NCI-H146 (cell line): ENCODE results near the gene UNC13C.

ENCODE experiments used
- DNase-seq: peaks from one replicate; lab custom pipeline; 2025; lab: John Stamatoyannopoulos, UW

The UNC13C gene

DNA sequence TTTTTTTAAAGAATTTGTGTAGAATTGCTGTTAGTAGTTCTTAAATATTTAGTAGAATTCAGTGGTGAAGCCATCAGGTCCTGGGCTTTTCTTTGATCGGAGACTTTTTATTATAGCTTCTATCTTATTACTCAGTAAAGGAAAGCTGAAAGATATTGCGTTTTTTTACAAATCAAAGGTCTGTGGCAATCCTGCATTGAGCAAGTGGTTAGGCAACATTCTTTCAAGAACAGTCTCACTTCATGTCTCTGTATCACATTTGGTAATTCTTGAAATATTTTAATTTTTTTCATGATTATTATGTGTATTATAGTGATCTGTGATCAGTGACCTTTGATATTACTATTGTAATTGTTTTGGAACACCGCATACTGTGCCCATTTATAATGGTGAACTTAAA is 140.8 kb downstream of the UNC13C start:
- no peak for DNase-seq

DNA sequence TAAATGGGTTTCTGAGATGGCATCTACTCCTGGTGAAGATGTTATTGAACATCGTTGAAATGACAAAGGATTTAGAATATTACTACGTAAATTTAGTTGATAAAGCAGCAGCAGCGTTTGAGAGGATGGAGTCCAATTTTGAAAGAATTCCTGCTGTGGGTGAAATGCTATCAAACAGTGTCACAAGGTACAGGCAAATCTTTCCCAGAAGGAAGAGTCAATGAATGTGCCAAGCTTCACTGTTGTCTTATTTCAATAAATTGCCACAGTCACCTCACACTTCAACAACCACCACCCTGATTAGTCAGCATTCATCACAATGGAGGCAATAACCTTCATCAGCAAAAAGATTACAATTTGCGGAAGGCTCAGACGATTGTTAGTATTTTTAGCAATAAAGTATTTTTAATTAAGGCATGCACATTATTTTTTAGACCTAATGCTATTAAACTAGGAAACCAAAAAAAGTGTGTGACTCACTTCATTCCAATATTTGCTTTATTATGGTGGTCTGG is 142.8 kb downstream of the UNC13C start:
- no peak for DNase-seq

DNA sequence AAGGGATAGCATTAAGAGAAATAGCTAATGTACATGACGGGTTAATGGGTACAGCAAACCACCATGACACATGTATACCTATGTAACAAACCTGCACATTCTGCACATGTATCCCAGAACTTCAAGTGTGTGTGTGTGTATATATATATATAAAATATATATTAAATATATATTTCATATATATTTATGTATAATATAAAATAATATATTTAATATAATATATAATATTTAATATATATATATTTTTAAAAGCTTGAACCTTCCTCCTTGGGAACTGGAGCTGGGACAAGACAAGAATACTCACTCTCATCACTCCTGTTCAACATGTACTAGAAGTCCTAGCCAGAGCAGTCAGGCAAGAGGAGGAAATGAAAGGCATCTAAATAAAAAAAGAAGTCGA is 149.3 kb downstream of the UNC13C start:
- no peak for DNase-seq

DNA sequence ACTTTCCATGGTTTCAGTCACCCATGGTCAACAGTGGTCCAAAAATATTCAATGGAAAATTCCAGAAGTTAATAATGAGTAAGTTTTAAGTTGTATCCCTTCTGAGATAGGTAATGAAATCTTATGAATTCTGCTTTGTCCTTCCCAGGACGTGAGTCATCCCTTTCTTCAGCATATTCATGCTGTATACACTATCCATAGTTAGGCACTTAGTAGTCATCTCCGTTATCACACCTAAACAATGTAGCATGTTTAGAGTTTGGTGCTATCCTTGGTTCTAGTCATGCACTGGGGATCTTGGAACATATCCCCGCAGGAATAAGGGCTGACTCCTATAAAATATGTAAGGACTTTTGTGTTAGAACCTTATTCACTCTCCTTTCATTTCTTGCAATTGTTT is 153.2 kb downstream of the UNC13C start:
- no peak for DNase-seq

DNA sequence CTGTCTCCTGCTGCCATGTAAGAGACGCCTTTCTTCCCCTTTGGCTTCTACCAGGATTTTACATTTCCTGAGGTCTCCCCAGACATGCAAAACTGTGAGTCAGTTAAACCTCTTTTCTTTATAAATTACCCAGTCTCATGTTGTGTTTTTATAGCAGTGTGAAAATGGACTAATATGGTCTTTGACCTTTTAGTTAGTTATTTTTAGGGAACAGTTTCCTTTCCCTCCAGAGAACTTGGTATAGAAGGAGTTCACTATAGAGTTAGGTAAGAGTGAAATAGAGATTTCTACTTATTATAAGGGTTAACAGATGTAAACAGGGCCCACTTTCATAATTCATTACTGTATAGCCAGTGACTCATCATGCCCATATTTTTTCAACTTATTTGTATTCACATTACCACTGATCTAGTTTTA is 170.9 kb downstream of the UNC13C start:
- DNase-seq: no peak

DNA sequence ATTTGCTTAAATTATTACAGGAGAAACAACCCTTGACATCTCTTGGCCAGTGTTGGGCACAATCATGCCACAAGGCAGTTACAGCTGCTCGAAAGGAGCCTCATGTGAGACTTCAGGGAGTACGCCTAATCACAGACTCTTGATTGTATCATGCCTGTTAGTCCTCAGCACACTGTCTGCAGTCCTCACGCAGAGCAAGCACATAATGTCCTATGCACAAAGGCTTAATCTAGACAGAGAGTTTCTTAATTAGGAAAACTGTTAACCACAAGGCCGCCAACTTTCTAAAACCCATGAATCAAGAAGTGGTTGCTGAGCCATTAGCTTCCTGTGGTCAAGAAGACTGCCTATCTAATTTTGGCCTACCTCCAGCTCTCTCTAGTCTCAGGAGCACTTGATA is 172.0 kb downstream of the UNC13C start:
- DNase-seq: no peak

DNA sequence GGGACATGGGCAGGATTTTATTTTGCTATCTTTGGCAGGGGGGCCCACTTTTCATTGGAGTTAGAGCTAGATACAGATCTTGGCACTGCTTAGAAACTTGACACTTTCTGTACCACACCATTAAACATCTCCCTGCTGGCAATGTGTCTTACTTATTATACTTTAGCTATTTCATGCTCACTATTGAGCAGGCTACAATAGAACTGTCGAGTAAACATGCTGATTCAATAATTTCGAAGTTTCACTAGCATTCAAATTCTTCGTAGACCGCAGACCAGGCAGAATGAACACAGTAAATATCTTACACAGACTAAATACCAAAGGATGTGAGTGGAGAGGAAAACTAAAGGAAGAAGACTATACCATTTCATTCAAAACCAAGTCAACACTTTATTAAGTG is 180.8 kb downstream of the UNC13C start:
- DNase-seq: no peak

DNA sequence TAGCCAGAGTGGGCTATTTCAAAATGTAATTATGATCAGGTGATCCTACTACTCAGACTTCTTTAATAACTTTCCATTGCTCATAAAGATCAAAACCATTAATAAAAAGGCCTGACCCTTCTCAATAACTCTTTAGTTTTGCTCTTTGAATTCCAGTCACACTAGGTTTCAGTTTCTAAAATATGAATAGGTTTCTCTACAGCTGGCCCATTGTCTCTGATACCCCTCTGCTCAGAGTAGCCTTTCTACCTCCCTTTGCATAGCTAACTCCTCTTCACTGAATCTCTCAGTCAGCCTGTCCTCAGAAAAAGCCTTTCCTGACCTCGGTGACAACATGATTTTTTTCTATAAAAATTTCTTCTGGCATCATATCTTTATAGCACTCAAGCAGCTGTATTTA is 209.1 kb downstream of the UNC13C start:
- no peak for DNase-seq

DNA sequence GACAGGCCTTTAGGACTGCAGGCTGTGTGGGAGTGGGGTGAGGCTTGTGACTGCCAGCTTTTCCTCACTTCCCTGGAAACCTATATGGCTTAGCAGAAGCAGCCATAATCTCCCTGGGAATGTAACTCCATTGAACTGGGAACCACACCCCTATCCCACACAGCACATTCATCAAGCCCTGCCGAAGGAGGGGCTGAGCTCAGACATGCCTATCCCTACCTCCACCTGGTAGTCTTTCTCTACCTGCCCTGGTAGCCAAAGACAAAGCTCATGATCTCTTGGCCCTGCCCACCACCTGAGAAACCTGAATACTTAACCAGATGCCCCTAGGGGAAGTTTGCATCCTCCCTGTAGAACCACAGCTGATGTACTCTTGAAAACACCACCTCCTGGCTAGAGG is 219.8 kb downstream of the UNC13C start:
- DNase-seq: no peak

DNA sequence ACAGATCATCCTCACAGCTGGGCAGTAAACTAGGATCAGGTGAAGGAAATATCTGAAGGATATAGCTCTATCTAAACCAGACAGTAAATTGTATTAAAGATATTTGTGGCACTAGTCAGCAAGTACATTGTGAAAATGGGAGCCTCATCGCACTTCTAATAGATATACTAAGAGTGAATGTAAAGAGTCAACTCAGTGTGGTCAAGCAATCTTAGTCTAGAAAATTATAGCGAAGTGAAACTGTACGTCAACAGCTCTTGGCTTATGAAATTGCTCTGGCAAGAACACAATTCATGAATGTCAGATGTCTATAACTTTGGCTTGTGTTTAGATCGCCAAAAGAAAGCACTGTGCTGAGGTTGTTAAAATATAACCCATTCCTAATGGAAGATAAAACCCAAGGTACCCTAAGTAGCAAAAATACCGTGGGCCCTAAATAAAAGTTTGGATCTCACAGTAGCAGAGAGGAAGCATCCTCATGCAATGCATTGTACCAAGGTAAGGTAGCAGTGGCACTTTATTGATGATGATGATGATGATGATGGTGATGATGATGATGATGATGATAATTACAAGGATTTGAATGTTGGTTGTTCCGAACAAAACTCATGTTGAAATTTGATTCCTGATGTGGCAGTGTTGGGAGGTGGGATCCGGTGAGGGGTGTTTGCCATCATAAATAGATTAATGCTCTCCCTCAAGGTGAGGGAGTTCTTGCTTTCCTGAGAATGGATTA is 228.5 kb downstream of the UNC13C start:
- DNase-seq: no peak

DNA sequence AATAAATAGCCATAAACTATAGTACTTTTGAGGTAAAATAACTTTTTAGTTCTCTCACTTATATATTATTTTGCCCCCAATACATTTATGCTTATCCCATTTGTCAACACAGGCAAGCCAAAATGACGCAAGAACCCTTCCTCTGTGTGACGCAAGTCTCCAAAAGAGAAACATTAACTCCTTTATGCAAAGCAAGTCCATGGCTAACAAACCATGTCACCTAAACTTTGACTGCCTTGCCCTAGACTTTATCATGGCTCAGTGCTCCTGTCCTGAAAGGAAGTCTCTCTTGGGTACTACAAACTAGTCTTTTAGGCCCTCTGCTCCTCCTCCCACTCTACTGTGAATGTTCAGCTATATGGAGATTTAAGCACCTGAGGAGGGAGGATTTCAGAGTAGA is 230.5 kb downstream of the UNC13C start:
- DNase-seq: no peak

DNA sequence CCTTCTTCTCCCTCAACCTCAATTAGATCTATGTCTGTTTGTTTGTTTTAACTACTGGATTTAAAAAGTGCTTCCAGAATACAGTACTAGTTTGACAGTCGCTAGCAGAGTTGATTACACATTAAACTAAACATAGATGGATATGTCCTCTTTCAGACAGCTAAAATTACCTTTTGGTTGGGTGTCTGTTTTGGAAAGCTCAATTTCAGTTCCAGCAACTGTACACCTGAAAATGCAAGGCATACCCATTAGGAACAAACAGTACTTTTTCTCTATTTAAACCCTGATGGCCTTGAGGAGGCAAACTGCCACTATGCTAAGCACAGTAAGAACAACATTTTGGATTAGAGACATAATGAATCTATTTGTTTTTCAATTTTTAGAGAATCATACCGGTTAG is 234.4 kb downstream of the UNC13C start:
- DNase-seq: no peak

DNA sequence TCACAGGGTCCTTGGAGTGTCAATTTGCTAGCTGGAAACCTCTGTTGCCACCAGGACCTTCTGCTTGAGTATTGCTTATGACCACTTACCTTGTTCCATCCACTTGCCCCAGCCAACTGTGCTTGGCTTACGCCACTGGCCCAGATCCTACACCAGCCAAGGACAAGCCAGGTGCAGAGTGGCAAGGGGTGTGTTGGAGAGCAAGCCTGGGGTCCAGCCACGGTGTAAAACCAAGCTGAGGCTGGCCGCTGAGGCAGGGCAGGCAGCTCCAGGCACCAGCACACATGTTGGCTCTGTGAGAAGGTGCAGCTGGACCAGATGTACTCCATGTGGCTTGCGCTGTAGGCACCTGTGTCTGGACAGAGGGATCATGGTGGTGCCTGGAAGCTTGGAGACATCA is 248.2 kb downstream of the UNC13C start:
- DNase-seq: no peak

DNA sequence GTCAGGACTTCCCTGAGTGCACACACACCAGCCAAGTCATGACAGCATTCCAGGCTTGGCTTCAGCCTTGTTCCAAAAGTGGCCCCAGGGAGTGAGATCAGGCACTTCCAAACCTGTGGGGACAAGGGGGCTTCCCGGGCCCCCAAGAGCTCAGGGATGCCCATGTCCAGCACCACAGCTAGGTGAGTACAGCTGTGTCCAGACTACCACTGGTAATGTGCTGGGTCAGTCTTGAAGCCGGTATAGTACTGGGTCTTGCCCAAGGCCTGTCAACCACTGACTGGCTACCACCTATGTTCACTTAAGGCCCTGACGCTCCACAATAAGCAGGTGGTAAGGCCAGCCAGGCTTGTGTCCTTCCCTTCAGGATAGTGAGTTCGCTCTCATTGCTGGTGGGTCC is 249.3 kb downstream of the UNC13C start:
- no peak for DNase-seq

DNA sequence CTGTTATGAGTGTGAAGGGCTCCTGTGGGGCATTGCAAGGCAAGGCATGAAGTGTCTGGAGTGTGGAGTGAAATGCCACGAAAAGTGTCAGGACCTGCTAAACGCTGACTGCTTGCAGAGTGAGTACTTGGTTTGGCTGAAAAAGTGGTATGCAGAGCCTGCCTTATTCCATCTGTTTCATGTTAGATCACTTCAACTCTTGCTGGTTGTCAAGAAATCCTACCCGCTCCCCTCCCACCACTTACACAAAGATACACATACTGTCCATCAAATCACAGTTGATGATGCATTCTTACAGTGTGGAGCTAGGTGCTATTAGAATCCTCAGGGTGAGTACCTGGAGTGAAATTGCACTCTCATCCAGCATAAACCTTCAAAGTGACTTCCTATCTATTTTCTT is 272.1 kb downstream of the UNC13C start:
- DNase-seq: no peak

DNA sequence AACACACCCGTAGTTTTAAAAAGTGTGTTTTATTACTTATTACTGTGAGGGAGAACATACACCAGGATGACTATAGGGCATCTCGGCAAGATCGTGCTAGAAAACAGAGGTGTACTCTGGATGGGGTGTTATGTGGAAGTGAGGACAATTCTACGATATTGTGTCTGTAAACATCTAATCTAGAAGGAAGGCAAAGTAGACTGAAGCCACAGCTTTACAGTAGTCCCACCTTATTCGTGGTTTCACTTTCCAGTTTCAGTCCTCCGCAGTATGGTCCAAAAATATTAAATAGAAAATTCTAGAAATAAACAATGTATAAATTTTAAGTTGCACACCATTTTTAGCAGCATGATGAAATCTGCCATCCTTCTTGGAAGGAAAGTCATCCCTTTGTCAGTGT is 277.9 kb downstream of the UNC13C start:
- DNase-seq: no peak

DNA sequence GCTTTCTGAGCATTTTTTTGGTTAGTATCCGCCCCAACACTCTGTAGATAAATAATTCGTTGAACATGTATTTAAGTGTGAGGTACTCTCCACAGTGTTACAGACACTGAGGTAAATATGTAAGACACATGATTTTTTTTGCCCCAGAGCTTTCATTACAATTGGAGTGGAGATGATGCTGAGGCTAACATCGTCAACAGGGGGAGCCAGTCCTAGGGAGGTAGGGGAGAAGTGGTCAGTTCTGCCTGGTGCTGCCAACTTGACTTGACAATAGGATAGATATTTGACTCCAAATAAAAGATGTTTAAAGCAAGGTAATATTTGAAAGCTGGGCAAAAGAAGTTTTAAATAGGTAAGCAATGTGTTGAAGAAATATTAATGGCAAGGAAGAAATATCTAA is 295.7 kb downstream of the UNC13C start:
- DNase-seq: no peak

DNA sequence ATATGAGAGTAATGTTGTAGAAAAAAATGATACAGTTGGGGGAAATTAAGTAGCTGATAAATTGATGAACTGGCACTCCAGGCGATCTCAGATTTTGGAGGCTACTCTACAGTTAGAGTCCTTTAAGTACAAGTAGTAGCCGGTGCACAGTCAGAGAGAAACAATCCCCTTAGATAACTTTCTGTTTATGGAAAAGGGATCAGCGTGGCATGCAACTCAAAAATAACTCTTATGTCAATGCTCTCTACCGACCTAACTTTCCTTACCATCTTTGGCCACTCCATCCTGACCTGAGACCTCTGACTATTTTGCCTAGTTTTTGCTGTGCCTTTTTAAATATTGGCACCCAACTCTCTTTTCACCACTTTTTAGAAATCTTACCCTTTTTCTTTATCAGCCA is 299.6 kb downstream of the UNC13C start:
- no peak for DNase-seq

DNA sequence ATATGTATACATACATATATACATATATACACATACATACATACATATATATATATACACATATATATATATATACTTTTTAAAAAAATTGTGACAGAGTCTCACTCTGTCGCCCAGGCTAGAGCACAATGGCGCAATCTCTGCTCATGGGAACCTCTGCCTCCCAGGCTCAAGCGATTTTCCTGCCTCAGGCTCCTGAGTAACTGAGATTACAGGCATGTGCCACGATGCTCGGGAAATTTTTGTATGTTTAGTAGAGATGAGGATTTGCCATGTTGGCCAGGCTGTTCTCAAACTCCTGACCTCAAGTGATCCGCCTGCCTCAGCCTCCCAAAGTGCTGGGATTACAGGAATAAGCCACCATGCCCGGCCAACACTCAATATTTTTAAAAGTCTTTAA is 302.5 kb downstream of the UNC13C start:
- DNase-seq: no peak

DNA sequence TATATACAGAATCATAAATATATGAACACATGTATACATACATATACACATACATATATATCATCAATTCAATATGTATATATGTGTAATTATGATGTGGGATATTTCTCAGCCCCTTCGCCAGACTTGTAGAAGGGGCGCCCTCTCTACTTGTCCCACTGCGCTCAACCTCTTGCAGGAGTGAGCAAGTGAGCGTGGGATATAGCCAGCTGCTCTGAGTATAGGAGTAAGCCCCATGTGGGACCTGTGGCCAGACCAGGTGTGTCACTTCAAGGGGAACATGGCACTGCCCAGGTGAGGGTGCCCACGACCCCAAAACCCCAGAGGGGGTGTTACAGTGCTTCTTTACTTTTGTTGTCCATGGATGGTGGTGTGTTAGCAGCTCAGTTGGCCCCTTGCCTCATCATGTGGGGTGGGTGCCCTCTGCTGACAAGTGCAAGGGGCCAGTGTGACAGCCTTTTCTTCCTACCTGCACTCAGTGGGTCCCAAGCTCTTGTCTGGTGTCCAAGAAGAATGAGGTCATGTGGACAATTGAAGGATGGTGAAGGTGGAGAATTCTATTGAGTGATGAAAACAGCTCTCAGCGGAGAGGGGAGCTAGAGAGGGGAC is 304.1 kb downstream of the UNC13C start:
- DNase-seq: no peak

DNA sequence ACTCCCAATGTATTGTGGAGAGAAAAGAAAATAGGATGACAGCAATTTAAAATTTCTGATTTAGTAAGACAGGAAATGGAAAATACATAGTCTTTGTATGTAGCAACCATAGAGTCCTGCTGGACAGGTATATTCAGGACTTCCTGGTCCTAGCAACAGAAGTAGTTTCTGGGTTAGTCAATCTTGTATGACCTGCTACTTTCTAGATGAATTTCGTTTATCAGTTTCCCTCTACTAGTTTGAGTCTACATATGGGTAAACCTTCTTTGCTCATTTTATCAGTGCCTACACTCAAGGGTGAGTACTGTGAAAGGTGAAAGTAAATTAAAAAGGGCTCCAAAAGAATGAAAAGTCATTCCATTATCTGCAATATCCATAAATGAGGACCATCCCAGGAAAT is 309.8 kb downstream of the UNC13C start:
- DNase-seq: no peak

DNA sequence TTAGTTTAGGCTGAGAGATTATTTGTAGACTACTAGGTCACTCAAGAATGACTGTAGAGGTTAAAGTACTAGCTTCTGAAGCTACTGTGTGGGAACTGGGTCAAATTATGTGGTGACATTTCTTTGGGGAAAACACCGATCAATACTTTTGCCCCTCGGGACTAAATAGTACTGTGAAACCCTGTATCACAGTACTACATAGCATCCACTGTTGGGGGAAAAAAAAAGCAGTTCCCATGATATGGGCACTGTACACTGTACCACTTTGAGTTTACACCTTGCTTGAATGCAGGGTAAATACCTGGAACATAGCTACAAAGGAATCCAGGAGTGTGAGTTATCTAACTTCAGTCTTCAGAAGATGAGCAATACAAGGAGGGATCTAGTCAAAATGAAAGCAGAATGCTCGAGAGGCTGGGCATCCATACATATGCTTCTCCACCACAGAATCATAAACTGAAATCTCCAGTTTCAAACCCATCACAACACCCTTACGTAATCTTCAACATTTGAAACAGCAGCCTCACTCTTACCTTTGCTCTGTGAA is 311.4 kb downstream of the UNC13C start:
- no peak for DNase-seq

DNA sequence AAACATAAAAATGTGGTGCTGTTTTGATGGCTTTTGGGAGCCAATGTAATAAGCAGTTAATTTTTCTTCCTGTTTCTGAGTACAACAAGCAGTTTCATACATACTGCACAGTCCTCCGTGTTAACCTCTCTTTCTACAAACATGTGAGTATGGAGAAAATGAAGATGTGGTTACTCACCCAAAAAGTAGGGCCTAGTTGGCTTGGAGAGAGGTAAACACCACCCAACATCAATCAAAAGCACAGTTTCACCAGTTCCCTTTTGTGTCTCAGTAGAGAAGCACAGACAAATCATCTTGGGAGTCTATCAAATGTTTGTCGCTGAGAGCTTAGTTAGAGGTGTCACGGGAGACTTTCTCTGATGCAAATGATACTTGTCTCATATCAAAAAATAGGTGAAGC is 320.2 kb downstream of the UNC13C start:
- DNase-seq: no peak

DNA sequence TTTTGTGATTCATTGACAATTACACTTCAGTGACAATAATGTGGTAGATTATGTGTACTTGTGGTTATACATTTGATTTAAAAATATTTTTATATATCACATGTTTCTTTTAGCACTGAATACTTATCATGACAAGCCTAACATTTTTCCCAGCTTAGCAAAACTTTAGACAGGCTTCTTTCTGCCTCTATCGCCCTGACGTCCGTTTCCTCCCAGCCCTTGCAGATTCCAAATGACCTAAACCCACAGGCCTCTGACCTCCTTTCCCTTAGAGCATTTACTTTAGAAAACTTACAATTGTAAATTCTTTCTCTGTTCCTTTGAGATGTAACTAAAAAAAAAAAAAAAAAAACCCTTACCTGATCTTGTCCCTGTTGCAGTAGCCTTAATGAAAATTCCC is 326.1 kb downstream of the UNC13C start:
- DNase-seq: no peak
